Esophagus (tissue), 2 donors: ENCODE measurements around the gene HOXC4. TPM values are rescaled to one million over a fixed set of nuclear protein-coding genes. Genes with fewer than 3 reads are reported as not detected.

Source experiments
- H3K27ac ChIP-seq, 2 donors: one replicate each; pipeline ENCODE4 v1.5.1; 2013; ENCODE audit warnings: low read depth in 2 of 2, mild to moderate bottlenecking in 2 of 2, inconsistent platforms in 1 of 2, low read length in 1 of 2, moderate library complexity in 1 of 2
- H3K27me3 ChIP-seq, 2 donors: one replicate each; pipeline ENCODE4 v1.6.1; 2013; ENCODE audit warnings: low read length in 2 of 2, control low read depth in 1 of 2, mild to moderate bottlenecking in 1 of 2; ENCODE audit not compliant: insufficient read depth in 2 of 2, control insufficient read depth in 1 of 2
- H3K36me3 ChIP-seq, 2 donors: one replicate each; pipeline ENCODE4 v1.6.1; 2013; ENCODE audit warnings: low read length in 1 of 2; ENCODE audit not compliant: control insufficient read depth in 2 of 2, insufficient read depth in 2 of 2
- H3K4me1 ChIP-seq, 2 donors: one replicate each; pipeline ENCODE4 v1.6.1; 2013; ENCODE audit warnings: low read length in 1 of 2; ENCODE audit not compliant: control insufficient read depth in 2 of 2, insufficient read depth in 2 of 2
- H3K4me3 ChIP-seq, 2 donors: one replicate each; pipeline ENCODE4 v1.5.1; 2013; ENCODE audit warnings: low read length in 2 of 2, mild to moderate bottlenecking in 2 of 2, low read depth in 1 of 2, moderate library complexity in 1 of 2
- H3K9me3 ChIP-seq, 2 donors: one replicate each; pipeline ENCODE4 v1.6.1; 2013; ENCODE audit warnings: mild to moderate bottlenecking in 2 of 2, low read depth in 1 of 2, low read length in 1 of 2, moderate library complexity in 1 of 2; ENCODE audit not compliant: control insufficient read depth in 2 of 2, insufficient read depth in 1 of 2
- WGBS, 2 donors: extraction: QIAGEN DNeasy Blood & Tissue Kit; methylation state at CpG; one replicate each; pipeline ENCODE4 v1.1.7; 2013; 5-methylcytosine and 5-hydroxymethylcytosine counted together
- polyA plus RNA-seq, 2 donors: library from polyadenylated mRNA; stranded (reverse); fragments of 200-250 nt; gene quantifications; one replicate each; pipeline ENCODE4 v1.2.3, GENCODE V29; 2013
- donor health status: healthy with polysubstance abuse.
- donor health status: Bipolar disorder and iron deficiency.

Gene HOXC4
- polyA plus RNA-seq, 2 donors: 3.3 to 3.7 TPM

GRCh38 chr12:54047160-54047963, 6.3 kb upstream of the HOXC4 start:
- Histone ChIP-seq H3K9me3 (no peaks in the 10 kb centered on the region), H3K4me3 (peak overlapping the region; percentile 36 to 57), H3K4me1 (peaks cover under 1 to 5% of the 10 kb centered on the region in 2 donors), H3K36me3 (no peaks in the 10 kb centered on the region), H3K27ac (peak overlapping the region; percentile 11 to 68), H3K27me3 (no peaks in the 10 kb centered on the region)
- 21 to 24% methylated on average over 61 of the region's 61 CpGs for WGBS, 2 donors

GRCh38 chr12:54047964-54048303, 5.7 kb upstream of the HOXC4 start:
- no peaks in the 10 kb centered on the region for H3K27me3 ChIP-seq
- peaks cover 5 to 6% of the 10 kb centered on the region in 2 donors for H3K4me1 ChIP-seq
- no peaks in the 10 kb centered on the region for H3K9me3 ChIP-seq
- H3K4me3 ChIP-seq: peak overlapping the region in 1 of 2 donors; percentile 57
- H3K36me3 ChIP-seq: no peaks in the 10 kb centered on the region
- peak overlapping the region; percentile 11 to 68 for H3K27ac ChIP-seq
- 49 to 50% methylated on average over 8 of the region's 8 CpGs for WGBS, 2 donors

- H3K9me3 ChIP-seq: no peaks in the 10 kb centered on the region
- H3K4me3 ChIP-seq: peak overlapping the region in 1 of 2 donors; percentile 57
- H3K36me3 ChIP-seq: no peaks in the 10 kb centered on the region
- no peaks in the 10 kb centered on the region for H3K27me3 ChIP-seq
- no peak overlapping the region for H3K27ac ChIP-seq
- 53 to 63% methylated on average over 3 of the region's 3 CpGs for WGBS, 2 donors
- H3K4me1 ChIP-seq: peaks cover 5 to 6% of the 10 kb centered on the region in 2 donors
Observed at GRCh38 chr12:54048406-54049093, 5.1 kb upstream of the HOXC4 start.

- no peak overlapping the region for H3K4me3 ChIP-seq
- no peak overlapping the region for H3K27ac ChIP-seq
- 52 to 67% methylated on average over 6 of the region's 6 CpGs for WGBS, 2 donors
- peaks cover 5 to 9% of the 10 kb centered on the region in 2 donors for H3K4me1 ChIP-seq
- no peaks in the 10 kb centered on the region for H3K9me3 ChIP-seq
- no peaks in the 10 kb centered on the region for H3K27me3 ChIP-seq
- H3K36me3 ChIP-seq: no peaks in the 10 kb centered on the region
Observed at GRCh38 chr12:54049108-54049507, 4.5 kb upstream of the HOXC4 start.

GRCh38 chr12:54050482-54050810, 3.2 kb upstream of the HOXC4 start:
- H3K27ac ChIP-seq: peak overlapping the region; percentile 37 to 65
- 36% methylated on average over 2 of the region's 2 CpGs for WGBS, 2 donors
- no peaks in the 10 kb centered on the region for H3K36me3 ChIP-seq
- H3K4me1 ChIP-seq: peaks cover 5 to 11% of the 10 kb centered on the region in 2 donors
- H3K9me3 ChIP-seq: no peaks in the 10 kb centered on the region
- peak overlapping the region in 1 of 2 donors; percentile 40 for H3K4me3 ChIP-seq
- H3K27me3 ChIP-seq: no peaks in the 10 kb centered on the region

GRCh38 chr12:54051026-54051842, 2.4 kb upstream of the HOXC4 start:
- Histone ChIP-seq H3K4me3 (no peak overlapping the region), H3K4me1 (peaks cover 5 to 11% of the 10 kb centered on the region in 2 donors), H3K9me3 (no peaks in the 10 kb centered on the region), H3K27ac (peak overlapping the region; percentile 73 to 88), H3K27me3 (no peaks in the 10 kb centered on the region), H3K36me3 (no peaks in the 10 kb centered on the region)
- WGBS, 2 donors: 39 to 44% methylated on average over 12 of the region's 12 CpGs

GRCh38 chr12:54051874-54052437, 1.7 kb upstream of the HOXC4 start:
- Histone ChIP-seq H3K9me3 (no peaks in the 10 kb centered on the region), H3K4me3 (peak overlapping the region in 1 of 2 donors; percentile 24), H3K27ac (peak overlapping the region; percentile 73 to 91), H3K36me3 (no peaks in the 10 kb centered on the region), H3K27me3 (no peaks in the 10 kb centered on the region), H3K4me1 (peaks cover 5 to 11% of the 10 kb centered on the region in 2 donors)
- WGBS, 2 donors: 23 to 29% methylated on average over 24 of the region's 24 CpGs

GRCh38 chr12:54052438-54053002, 1.1 kb upstream of the HOXC4 start:
- Histone ChIP-seq H3K27me3 (no peaks in the 10 kb centered on the region), H3K27ac (peak overlapping the region; percentile 73 to 91), H3K4me1 (peaks cover 3 to 11% of the 10 kb centered on the region in 2 donors), H3K4me3 (peak overlapping the region in 1 of 2 donors; percentile 91), H3K9me3 (no peaks in the 10 kb centered on the region), H3K36me3 (no peaks in the 10 kb centered on the region)
- WGBS, 2 donors: 21 to 31% methylated on average over 10 of the region's 10 CpGs
